WERI-Rb-1 (cell line): ENCODE results near the gene ZFP36L2.

Source experiments
- DNase-seq: peaks from one replicate; pipeline ENCODE4 v3.0.0-alpha.2; 2020
- H3K27ac ChIP-seq: fragments of 250-450 bp; sonication (Bioruptor Pico); 2 replicates; pipeline ENCODE4 v1.5.1; 2020; ENCODE audit warnings: mild to moderate bottlenecking, moderate library complexity
- H3K27me3 ChIP-seq: fragments of 250-450 bp; sonication (Bioruptor Pico); 2 replicates; pipeline ENCODE4 v1.5.1; 2021; ENCODE audit warnings: mild to moderate bottlenecking, low read depth, moderate library complexity; ENCODE audit not compliant: insufficient read depth, severe bottlenecking
- H3K36me3 ChIP-seq: fragments of 250-450 bp; sonication (Bioruptor Pico); 2 replicates; pipeline ENCODE4 v1.5.1; 2020; ENCODE audit warnings: mild to moderate bottlenecking, moderate library complexity
- H3K4me3 ChIP-seq: 2 replicates; pipeline ENCODE4 v1.5.1; 2011; ENCODE audit warnings: low read depth, mild to moderate bottlenecking, control low read depth, low read length
- H3K9me3 ChIP-seq: fragments of 250-450 bp; sonication (Bioruptor Pico); 2 replicates; pipeline ENCODE4 v1.5.1; 2021; ENCODE audit warnings: mild to moderate bottlenecking, moderate library complexity; ENCODE audit not compliant: severe bottlenecking
- CTCF ChIP-seq: IDR thresholded peaks from 2 replicates; pipeline ENCODE4 v1.5.1; 2011; ENCODE audit warnings: low read depth, mild to moderate bottlenecking, control low read depth, inconsistent platforms, low read length

ZFP36L2 gene

GRCh38 chr2:43212931-43213330 is 13.5 kb downstream of the ZFP36L2 start:
- no peak for DNase-seq
- Histone ChIP-seq H3K27ac (no peak overlapping the region), H3K4me3 (no peak overlapping the region)

DNA sequence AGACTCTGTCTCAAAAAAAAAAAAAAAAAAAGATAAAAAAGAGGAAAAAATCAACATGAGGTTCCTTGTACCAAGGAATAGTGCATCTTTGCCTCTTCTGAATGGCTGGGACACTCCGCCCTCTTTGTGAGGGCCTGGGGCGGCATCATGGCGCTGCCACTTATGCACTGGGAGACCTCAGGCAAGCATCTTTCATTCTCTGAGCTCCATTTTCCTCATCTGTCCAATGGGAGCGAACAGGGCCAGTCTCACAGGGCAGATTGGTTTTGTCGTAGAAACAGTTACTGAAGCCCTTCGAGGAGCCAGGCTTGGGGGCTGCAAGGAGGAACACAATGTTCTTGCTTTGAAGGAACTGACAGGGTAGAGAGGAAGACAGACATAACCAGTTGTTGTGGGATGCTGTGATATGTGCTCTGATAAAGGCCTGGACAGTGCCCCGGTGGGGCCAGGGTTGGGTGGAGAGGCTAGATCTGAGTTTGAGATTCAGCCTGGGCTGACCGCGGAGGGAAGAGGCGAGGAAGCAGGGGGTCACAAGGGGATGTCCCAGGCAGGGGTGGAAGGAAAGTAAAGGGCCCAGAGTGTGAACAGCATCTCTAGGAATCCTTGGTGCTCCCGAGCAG is 14.1 kb downstream of the ZFP36L2 start:
- Histone ChIP-seq H3K27ac (no peak overlapping the region), H3K27me3 (no peaks in the 10 kb centered on the region), H3K36me3 (no peaks in the 10 kb centered on the region), H3K4me3 (no peak overlapping the region), H3K9me3 (no peaks in the 10 kb centered on the region)
- no peak for TF ChIP-seq CTCF
- DNase-seq, result no peak

More at GRCh38 chr2:43212931-43213330, 13.5 kb downstream of the ZFP36L2 start:
- H3K9me3 ChIP-seq, result no peaks in the 10 kb centered on the region
- no peaks in the 10 kb centered on the region for H3K27me3 ChIP-seq
- no peaks in the 10 kb centered on the region for H3K36me3 ChIP-seq
- no peak for TF ChIP-seq CTCF

GRCh38 chr2:43210467-43211303 is 15.7 kb downstream of the ZFP36L2 start:
- Histone ChIP-seq H3K27me3 (no peaks in the 10 kb centered on the region), H3K36me3 (no peaks in the 10 kb centered on the region), H3K27ac (no peak overlapping the region), H3K9me3 (no peaks in the 10 kb centered on the region), H3K4me3 (no peak overlapping the region)
- no peak for TF ChIP-seq CTCF
- DNase-seq, result no peak

GRCh38 chr2:43210125-43210466 is 16.3 kb downstream of the ZFP36L2 start:
- H3K27me3 ChIP-seq, result no peaks in the 10 kb centered on the region
- H3K9me3 ChIP-seq, result no peaks in the 10 kb centered on the region
- no peaks in the 10 kb centered on the region for H3K36me3 ChIP-seq
- no peak for TF ChIP-seq CTCF
- no peak overlapping the region for H3K27ac ChIP-seq
- no peak for DNase-seq
- no peak overlapping the region for H3K4me3 ChIP-seq

DNA sequence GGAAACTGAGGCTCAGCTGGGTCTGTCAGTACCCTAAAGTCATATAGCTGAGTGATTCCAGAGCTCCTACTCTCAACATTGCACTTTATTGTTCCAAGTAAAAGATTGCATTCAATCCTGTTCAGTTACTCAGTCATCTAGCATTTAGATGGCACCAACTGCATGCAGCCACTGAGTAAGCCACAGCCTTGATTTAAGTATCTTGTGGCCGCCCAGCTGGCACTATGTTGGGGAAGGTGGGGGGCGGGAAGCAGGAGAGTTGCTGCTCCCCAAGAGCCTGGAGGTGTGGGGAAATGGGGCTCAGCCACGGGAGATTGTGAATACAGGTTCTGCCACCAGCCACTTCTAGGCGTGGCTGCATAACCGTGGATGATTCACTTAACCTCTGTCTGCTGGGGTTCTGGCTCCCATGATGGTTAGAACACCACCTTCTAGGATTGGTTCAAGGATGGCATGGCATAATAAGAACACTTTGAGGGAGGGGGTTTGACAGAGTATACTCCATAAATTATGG is 17.1 kb downstream of the ZFP36L2 start:
- Histone ChIP-seq H3K4me3 (no peak overlapping the region), H3K27ac (no peak overlapping the region), H3K36me3 (no peaks in the 10 kb centered on the region), H3K27me3 (no peaks in the 10 kb centered on the region), H3K9me3 (no peaks in the 10 kb centered on the region)
- no peak for DNase-seq
- TF ChIP-seq CTCF, result no peak
